HG03045 (cell line): ENCODE measurements around the gene AK4.
"Not testable (repeated sequence)": the region's sequence is repeated elsewhere in the genome, so short reads cannot be mapped to it uniquely, and the experiment has no call there.

Experiments used
- ATAC-seq: cut with Tn5 transposase; IDR thresholded peaks from one replicate; pipeline ENCODE4 v1.9.1; 2021; ENCODE audit warnings: mild to moderate bottlenecking, moderate library complexity; ENCODE audit not compliant: unreplicated experiment

The AK4 gene

GRCh38 chr1:65148178-65148547 is at the start of gene AK4:
Gene AK4, plus strand, starts transcription at chr1:65148203. Its CDS starts 205 bp downstream, at chr1:65148408.
- ATAC-seq: peak; percentile 16

- ATAC-seq: no peak
Observed at GRCh38 chr1:65103807-65104206, 44.2 kb upstream of the AK4 start.

DNA sequence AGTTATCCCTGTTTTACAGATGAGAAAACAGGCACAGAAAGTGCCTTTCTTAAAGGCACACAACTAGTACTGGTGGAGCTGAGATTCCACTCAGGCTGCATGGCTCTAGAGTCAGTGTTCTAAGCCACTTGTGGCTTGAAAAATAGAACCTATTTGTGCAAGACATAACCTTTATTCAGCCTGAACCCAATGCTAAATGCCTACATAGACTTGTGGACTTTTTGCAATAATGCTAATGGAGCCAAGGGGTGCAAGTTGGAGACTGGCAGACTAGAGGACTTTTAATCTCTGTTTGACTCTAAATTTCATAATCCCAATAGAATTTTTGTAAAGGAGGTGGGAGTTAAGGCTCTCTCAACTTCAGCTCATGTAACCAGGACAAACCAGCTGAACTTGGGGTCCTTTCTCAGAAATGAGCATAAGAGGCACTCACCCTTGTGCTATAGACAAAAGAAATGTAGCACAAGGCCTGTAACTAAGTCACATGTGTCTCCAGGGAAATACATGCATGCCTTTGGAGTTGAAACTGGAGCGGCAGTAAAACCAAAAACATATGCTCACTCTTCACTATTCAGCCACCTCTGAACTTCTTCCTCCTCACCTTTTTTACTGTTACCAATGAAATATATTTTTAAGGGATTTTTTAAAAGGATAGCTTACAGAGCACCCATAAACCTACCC is 43.0 kb upstream of the AK4 start:
- ATAC-seq: no peak

DNA sequence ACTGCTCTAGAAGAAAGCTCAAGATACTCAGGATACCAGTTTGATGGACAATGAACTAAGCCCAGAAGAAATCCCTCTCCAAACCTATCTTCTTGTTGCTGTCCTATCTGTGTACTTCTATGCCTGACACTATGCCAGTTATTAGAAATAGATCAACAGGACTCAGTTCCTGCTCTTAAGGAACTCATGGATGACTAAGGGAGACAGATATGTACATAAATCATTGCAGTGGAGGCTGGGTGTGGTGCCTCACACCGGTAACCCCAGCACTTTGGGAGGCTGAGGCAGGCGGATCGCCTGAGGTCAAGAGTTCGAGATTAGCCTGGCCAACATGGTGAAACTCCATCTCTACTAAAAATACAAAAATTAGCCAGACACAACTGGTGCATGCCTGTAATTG is 42.4 kb upstream of the AK4 start:
- no peak for ATAC-seq

DNA sequence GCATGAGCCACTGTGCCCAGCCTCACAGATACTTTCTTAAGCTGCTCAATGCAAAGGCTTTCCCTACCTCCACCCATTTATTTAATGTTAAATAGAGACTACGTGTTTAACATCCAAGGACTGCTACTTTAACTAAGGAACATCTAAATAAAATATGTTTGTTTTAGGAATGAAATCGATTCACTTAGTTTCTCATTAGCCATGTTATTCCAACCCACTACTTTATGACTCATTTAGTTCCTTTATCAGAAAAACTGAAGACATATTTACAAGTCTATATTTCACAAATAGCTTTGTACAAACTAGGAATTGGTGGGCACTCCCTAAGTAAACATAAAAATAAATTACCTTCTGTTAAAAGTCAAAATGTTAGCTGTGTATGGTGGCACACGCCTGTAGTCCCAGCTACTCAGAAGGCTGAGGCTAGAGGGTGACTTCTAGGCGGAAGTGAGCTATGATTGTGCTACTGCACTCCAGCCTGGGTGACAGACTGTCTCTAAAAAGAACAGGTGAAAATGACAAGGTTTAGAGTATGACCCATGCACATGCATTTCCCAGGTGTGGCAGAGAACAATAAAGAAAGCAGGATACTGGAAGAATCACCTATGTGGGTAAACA is 39.9 kb upstream of the AK4 start:
- no peak for ATAC-seq

DNA sequence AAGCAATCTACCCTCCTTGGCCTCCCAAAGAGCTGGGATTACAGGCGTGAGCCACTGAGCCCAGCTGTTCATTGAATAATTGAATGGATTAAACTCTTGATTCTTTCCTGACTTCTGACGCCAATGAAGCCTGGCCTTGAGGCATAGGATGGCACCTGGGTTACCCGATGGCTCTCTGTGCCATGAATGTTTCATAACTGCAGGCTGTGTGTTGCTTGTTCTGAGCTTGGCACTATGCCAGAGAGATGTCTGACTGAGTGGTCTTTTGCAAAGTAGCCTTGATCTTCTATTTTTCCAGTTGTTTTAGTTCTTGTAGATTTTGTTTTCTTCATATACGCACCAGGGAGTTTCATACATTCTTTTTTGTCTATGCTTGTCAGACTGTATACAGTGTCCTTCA is 38.5 kb upstream of the AK4 start:
- no peak for ATAC-seq

GRCh38 chr1:65112811-65113210 is 35.2 kb upstream of the AK4 start:
- no peak for ATAC-seq

DNA sequence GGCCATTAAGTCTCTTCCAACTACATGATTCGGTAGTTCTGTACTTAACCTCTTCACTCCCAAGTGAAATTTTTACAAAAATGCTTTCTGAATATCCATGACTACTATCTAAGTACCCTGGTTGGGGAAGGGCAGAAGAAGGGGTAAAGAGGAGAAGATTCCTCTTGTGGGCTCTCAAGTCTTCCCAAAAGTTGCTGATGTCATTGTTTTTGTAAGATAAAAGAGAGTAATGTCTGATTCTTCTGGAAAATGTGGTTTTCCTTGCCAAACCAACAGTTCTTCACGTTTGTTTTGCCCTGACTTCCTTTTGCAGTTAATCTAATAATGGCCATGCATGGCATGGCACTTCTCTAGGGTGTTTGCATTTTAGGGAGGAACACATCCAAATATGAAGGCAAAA is 34.7 kb upstream of the AK4 start:
- ATAC-seq: no peak

DNA sequence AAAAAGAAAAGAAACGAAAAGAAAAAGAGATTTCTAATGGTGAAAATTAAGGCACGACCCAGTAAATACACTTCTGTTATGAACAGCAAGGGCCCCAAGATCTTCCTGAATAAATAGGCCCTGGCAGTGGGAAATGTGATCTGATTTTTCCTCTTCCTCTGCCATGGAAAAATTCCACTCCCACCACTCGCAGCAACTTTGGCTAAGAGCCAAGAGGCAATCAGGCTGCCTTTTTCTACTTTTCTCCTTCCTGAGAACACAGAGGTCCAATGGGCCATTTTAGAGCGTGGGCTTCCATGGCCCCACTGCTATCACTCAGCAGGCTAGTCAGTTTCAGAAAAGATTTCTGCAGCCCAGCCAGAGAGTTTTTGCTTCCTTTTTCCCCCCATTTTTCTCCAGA is 33.7 kb upstream of the AK4 start:
- no peak for ATAC-seq

- no peak for ATAC-seq
Observed at GRCh38 chr1:65119951-65120350, 28.1 kb upstream of the AK4 start.

GRCh38 chr1:65129104-65129503 is 18.9 kb upstream of the AK4 start:
- not testable (repeated sequence) for ATAC-seq

- no peak for ATAC-seq
Observed at GRCh38 chr1:65138524-65138923, 9.5 kb upstream of the AK4 start.

- not testable (repeated sequence) for ATAC-seq
Observed at GRCh38 chr1:65139793-65140192, 8.2 kb upstream of the AK4 start.

- no peak for ATAC-seq
Observed at GRCh38 chr1:65141394-65141793, 6.6 kb upstream of the AK4 start.

DNA sequence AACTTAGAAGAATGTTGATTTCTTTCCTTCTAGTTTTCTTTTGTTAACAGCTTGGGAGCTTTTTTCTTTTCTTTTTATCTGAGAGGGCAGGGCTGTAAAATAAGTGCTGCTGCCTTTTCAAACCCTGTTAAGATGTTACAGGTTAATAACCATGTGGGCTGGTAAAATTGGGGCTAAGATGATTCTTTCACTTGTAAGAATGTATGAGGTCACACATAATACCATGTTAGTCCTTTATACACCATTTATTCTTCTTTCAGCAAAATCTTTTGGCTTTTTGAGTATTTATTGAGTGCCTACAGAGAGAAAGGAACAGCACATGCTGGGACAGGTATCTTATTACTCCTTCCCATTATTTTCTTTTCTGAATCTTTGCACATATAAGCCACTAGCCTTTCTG is 6.1 kb upstream of the AK4 start:
- no peak for ATAC-seq

GRCh38 chr1:65143112-65143658 is 4.8 kb upstream of the AK4 start:
- ATAC-seq: not testable (repeated sequence)

DNA sequence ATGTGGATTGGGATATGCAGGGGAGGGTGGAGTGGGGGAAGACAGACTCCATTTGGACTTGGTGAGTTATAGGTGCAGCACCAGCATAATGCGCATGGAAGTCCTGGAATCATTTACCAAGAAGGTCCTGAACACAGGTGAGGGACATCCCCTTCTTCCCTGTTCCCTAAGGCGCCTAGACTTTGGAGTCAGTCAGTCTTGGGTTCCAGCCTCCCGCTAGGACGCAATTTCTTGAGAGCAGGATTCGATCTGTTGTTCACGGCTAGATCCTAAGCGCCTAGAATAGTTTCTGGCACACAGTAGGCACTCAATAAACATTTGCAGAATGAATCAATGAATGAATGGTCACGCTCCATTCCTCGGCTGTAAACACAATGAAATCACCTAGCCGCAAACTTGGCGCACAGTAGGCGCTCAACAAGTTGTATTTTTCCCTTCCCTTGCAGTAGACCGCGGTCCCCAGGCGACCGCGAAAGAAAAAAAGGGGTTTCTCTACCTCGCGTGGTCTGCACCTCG is 1.0 kb upstream of the AK4 start:
- no peak for ATAC-seq

DNA sequence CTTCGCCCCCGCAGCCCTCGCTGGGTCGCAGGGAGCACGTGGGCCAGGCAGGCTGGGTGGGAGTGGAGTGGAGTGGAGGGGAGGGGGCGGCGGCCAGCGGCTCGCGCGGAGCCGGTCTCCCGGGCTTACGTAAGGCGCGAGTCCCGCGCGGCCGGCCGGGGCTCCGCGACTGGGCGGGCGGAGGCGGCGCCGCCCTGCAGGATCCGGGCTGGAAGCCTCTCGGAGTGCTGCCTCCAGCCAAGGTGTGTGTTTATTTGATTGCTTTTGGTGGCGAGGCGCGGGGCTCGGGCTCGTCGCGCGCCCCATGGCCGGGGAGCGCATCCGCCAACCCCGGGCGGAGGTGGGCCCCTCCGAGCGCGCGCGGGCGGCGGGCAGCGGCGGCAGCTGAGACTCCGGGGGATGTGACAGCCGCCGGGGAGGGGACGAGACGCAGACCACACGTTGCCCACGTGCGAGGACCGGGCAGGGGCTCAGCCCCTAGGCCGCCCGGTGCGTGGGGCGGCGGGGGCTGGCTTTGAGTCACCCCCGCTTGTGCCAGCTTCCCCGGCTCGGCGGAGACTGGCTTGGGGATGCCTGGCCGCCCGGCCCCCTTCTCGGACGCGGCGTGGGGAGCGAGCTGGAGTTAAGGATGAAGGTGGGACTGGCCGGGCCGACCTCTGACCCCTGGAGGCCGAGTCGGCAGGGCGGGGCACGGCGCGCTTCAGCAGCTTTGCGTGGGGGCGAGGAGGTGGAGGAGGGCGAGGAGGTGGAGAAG is 402 bp upstream of the AK4 start:
- peak; percentile 72 for ATAC-seq

GRCh38 chr1:65148548-65149350 is 746 bp downstream of the AK4 start:
- ATAC-seq: peak; percentile 69

DNA sequence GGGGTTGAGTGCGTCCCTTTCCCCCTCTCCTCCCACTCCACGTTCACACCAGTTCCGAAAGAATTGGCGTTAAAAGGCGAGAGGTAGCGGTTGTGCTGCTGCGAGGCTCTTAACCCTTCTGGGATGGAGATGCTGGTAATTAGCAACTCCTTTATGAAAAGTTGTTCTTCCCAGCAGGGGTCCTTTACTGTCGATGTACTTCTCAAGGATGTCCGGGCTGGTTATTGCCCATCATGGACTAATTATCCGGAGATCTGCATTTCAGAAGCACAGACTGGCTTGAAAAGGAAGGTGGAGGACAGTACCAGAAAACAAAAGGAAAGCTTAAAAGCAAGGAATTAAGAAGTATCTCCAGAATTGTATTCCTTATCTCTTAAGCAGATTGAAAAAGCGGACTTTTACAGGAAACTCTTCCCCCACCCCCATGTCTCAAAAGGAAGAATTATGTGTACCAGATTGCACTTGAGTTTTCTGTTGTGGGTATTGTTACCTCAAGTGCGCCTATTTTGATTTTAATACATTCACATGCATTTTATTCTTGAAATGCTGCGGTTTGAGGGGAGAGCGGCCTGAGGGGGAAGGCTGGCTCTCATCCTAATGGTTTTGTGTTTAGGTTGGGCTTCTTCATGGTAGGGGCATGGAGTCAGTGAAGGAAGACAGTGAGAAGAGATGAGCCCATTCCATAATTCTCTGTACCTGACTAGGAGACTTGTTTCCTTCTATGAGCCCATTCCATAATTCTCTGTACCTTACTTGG is 1.5 kb downstream of the AK4 start:
- no peak for ATAC-seq
